OCI-LY3 (cell line): Measurements from ENCODE around the gene LGALS7B.

Source experiments
- EZH2phosphoT487 ChIP-seq: fragments of 200-600 bp; shearing (Covaris generic); IDR thresholded peaks from 2 replicates; pipeline ENCODE4 v1.6.1; 2018; ENCODE audit warnings: antibody characterized with exemption, mixed run types, low read depth
- TF ChIP-seq, protein P1 (sequence below): fragments of 200-600, 300-600 bp; sonication (generic); IDR thresholded peaks from 2 replicates; pipeline ENCODE4 v1.5.1; 2014; ENCODE audit warnings: antibody characterized with exemption, low read length, low read depth

- TF ChIP-seq, protein P1, sequence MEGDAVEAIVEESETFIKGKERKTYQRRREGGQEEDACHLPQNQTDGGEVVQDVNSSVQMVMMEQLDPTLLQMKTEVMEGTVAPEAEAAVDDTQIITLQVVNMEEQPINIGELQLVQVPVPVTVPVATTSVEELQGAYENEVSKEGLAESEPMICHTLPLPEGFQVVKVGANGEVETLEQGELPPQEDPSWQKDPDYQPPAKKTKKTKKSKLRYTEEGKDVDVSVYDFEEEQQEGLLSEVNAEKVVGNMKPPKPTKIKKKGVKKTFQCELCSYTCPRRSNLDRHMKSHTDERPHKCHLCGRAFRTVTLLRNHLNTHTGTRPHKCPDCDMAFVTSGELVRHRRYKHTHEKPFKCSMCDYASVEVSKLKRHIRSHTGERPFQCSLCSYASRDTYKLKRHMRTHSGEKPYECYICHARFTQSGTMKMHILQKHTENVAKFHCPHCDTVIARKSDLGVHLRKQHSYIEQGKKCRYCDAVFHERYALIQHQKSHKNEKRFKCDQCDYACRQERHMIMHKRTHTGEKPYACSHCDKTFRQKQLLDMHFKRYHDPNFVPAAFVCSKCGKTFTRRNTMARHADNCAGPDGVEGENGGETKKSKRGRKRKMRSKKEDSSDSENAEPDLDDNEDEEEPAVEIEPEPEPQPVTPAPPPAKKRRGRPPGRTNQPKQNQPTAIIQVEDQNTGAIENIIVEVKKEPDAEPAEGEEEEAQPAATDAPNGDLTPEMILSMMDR, result no peak
- no peak for TF ChIP-seq EZH2phosphoT487
These were observed 46.7 kb upstream of the LGALS7B start for GRCh38 chr19:38742296-38742695.
